HCT116 (cell line): ENCODE measurements around the gene SMARCA4. TPM values are rescaled to one million over a fixed set of nuclear protein-coding genes. Genes with fewer than 3 reads are reported as not detected.

ENCODE experiments used
- ATAC-seq: fragments of 200-7000 bp; cut with Tn5 transposase; 2 replicates; pipeline ENCODE4 v1.9.1; 2020; ENCODE audit warnings: mild to moderate bottlenecking, moderate library complexity
- BruUV-seq: library from RNA; stranded (reverse); fragments of 400-500 nt; replicated peaks from 2 replicates; lab custom pipeline; 2021; lab: Mats Ljungman, UMichigan
- CTCF ChIA-PET: fragments of 300-600 bp; sonication (Branson Sonifier 250); formaldehyde crosslinking; loops from one replicate; lab custom pipeline; 2021; ENCODE audit warnings: antibody characterized with exemption; lab: Charles Lee
- POLR2A ChIA-PET: fragments of 300-600, 350-600 bp; sonication (Branson Sonifier 250); formaldehyde crosslinking; loops from one replicate; lab custom pipeline; 2021; ENCODE audit warnings: antibody characterized with exemption; lab: Charles Lee
- RAD21 ChIA-PET, 2 experiments: fragments of 300-600 bp; sonication (Branson Sonifier 250); formaldehyde crosslinking; loops; one replicate each; lab custom pipeline; 2023; ENCODE audit warnings: low total read pairs in 2 of 2; ENCODE audit not compliant: uncharacterized antibody in 2 of 2, unreplicated experiment in 2 of 2, low non-redundant PET in 1 of 2; lab: Charles Lee
- DNase-seq: peaks from one replicate; pipeline ENCODE4 v3.0.0-alpha.2; 2010; ENCODE audit warnings: low read depth, low spot score
- H2AFZ ChIP-seq: fragments of 200-600 bp; shearing (Covaris generic), sonication (generic); 2 replicates; pipeline ENCODE4 v1.6.1; 2017; ENCODE audit warnings: low read depth, mixed run types, mixed read lengths, antibody characterized with exemption, low read length; ENCODE audit not compliant: poor library complexity, severe bottlenecking
- H3K27ac ChIP-seq: 2 replicates; pipeline ENCODE4 v1.5.1; 2012; ENCODE audit warnings: low read depth, low read length
- H3K27me3 ChIP-seq: fragments of 200-600 bp; sonication (generic); 2 replicates; pipeline ENCODE4 v1.6.1; 2016; ENCODE audit warnings: mixed run types, low read length, mixed read lengths; ENCODE audit not compliant: insufficient read depth
- H3K36me3 ChIP-seq, 2 experiments: fragments of 200-500 bp in 1 of 2; fragments of 200-600 bp in 1 of 2; sonication (Bioruptor generic) in 1 of 2; sonication (generic) in 1 of 2; 2 replicates each; pipeline versions ENCODE4 v1.5.1 to v1.6.1; 2014 to 2016; ENCODE audit warnings: low read length in 2 of 2, inconsistent platforms in 1 of 2, mixed read lengths in 1 of 2, mixed run types in 1 of 2; ENCODE audit not compliant: insufficient read depth in 2 of 2, control insufficient read depth in 1 of 2
- H3K4me1 ChIP-seq, 2 experiments: fragments of 200-600 bp in 1 of 2; sonication (generic) in 1 of 2; 2 replicates each; pipeline versions ENCODE4 v1.5.1 to v1.6.1; 2012 to 2017; ENCODE audit warnings: low read length in 2 of 2, inconsistent platforms in 1 of 2, mild to moderate bottlenecking in 1 of 2, mixed read lengths in 1 of 2, mixed run types in 1 of 2, moderate library complexity in 1 of 2; ENCODE audit not compliant: insufficient read depth in 2 of 2, control insufficient read depth in 1 of 2
- H3K4me2 ChIP-seq: fragments of 200-600 bp; sonication (generic); 2 replicates; pipeline ENCODE4 v1.6.1; 2017; ENCODE audit warnings: mixed run types, low read length, mixed read lengths
- H3K4me3 ChIP-seq, 2 experiments: fragments of 200-600 bp in 1 of 2; sonication (generic) in 1 of 2; replicated peaks in 1 of 2; 2 replicates each; pipeline ENCODE4 v1.5.1; 2011 to 2016; ENCODE audit warnings: low read length in 2 of 2, control low read depth in 1 of 2, low read depth in 1 of 2, mild to moderate bottlenecking in 1 of 2, mixed read lengths in 1 of 2, mixed run types in 1 of 2
- H3K79me2 ChIP-seq: fragments of 200-600 bp; sonication (generic); 2 replicates; pipeline ENCODE4 v1.6.1; 2017; ENCODE audit warnings: mild to moderate bottlenecking, mixed run types, low read length, moderate library complexity, mixed read lengths; ENCODE audit not compliant: insufficient read depth
- H3K9ac ChIP-seq: fragments of 200-600 bp; sonication (generic); 2 replicates; pipeline ENCODE4 v1.6.1; 2016; ENCODE audit warnings: low read length, mixed read lengths
- H3K9me2 ChIP-seq: fragments of 200-600 bp; sonication (generic), shearing (Covaris generic); 2 replicates; pipeline ENCODE4 v1.6.1; 2017; ENCODE audit warnings: mixed run types, mild to moderate bottlenecking, moderate library complexity; ENCODE audit not compliant: insufficient read depth
- H3K9me3 ChIP-seq, 2 experiments: fragments of 200-500 bp in 1 of 2; fragments of 200-600 bp in 1 of 2; sonication (Bioruptor generic) in 1 of 2; sonication (generic) in 1 of 2; 2 replicates each; pipeline ENCODE4 v1.6.1; 2014 to 2017; ENCODE audit warnings: low read length in 2 of 2, mixed read lengths in 2 of 2, inconsistent platforms in 1 of 2, low read depth in 1 of 2, mild to moderate bottlenecking in 1 of 2, mixed run types in 1 of 2, moderate library complexity in 1 of 2; ENCODE audit not compliant: control insufficient read depth in 1 of 2, insufficient read depth in 1 of 2
- H4K20me1 ChIP-seq: fragments of 200-600 bp; sonication (generic), shearing (Covaris generic); 2 replicates; pipeline ENCODE4 v1.6.1; 2017; ENCODE audit warnings: mixed run types, mild to moderate bottlenecking, moderate library complexity; ENCODE audit not compliant: insufficient read depth
- CEBPB ChIP-seq: IDR thresholded peaks from 2 replicates; pipeline ENCODE4 v1.6.1; 2012; ENCODE audit warnings: low read depth
- EGR1 ChIP-seq: IDR thresholded peaks from 2 replicates; pipeline ENCODE4 v1.6.1; 2012; ENCODE audit warnings: low read depth
- EZH2 ChIP-seq: fragments of 200-600 bp; sonication (generic); IDR thresholded peaks from 2 replicates; pipeline ENCODE4 v1.6.1; 2017; ENCODE audit warnings: antibody characterized with exemption, mixed run types
- EZH2phosphoT487 ChIP-seq: fragments of 200-600 bp; IDR thresholded peaks from 2 replicates; pipeline ENCODE4 v1.6.1; 2018; ENCODE audit warnings: antibody characterized with exemption, borderline replicate concordance
- FOSL1 ChIP-seq: IDR thresholded peaks from 2 replicates; pipeline ENCODE4 v1.6.1; 2012; ENCODE audit warnings: low read depth
- RAD21 ChIP-seq: IDR thresholded peaks from 2 replicates; pipeline ENCODE4 v1.6.1; 2012; ENCODE audit warnings: low read depth, mild to moderate bottlenecking
- SIN3A ChIP-seq: IDR thresholded peaks from 2 replicates; pipeline ENCODE4 v1.6.1; 2012; ENCODE audit warnings: low read depth
- SP1 ChIP-seq: IDR thresholded peaks from 2 replicates; pipeline ENCODE4 v1.6.1; 2012; ENCODE audit warnings: low read depth
- TCF7L2 ChIP-seq: IDR thresholded peaks from 2 replicates; pipeline ENCODE4 v1.7.0; 2011; ENCODE audit warnings: borderline replicate concordance, inconsistent platforms; ENCODE audit not compliant: insufficient read depth, insufficient read length; ENCODE audit errors: extremely low read depth
- YY1 ChIP-seq: IDR thresholded peaks from 2 replicates; pipeline ENCODE4 v1.6.1; 2011; ENCODE audit warnings: low read length, low read depth, moderate library complexity, mild to moderate bottlenecking; ENCODE audit not compliant: insufficient replicate concordance; ENCODE audit errors: extremely low read depth
- ZFX ChIP-seq: fragments of 450-650 bp; IDR thresholded peaks from 2 replicates; pipeline ENCODE4 v1.6.1; 2017
- ZNF274 ChIP-seq: fragments of 200-500 bp; sonication (Bioruptor generic); IDR thresholded peaks from 2 replicates; pipeline ENCODE4 v1.6.1; 2014; ENCODE audit warnings: mild to moderate bottlenecking, low read depth, low read length, inconsistent platforms
- intact Hi-C: fragments of 100-400 bp; cut with micrococcal nuclease; formaldehyde crosslinking; loops from 2 replicates; pipeline ENCODE4 v1.10.0; 2022
- total RNA-seq: library from RNA; stranded (reverse); gene quantifications from one replicate; pipeline ENCODE4 v1.2.1, GENCODE V29; 2021; ENCODE audit not compliant: unreplicated experiment
- TF ChIP-seq, protein P1 (sequence below): IDR thresholded peaks from 2 replicates; pipeline ENCODE4 v1.6.1; 2012
- TF ChIP-seq, protein P2 (sequence below), 3 experiments: fragments of 200-600 bp in 1 of 3; sonication (generic) in 1 of 3; IDR thresholded peaks in 2 of 3; conservative IDR thresholded peaks in 1 of 3; 2 replicates each; pipeline ENCODE4 v1.5.1; 2012 to 2017; ENCODE audit warnings: low read depth in 2 of 3, low read length in 2 of 3, antibody characterized with exemption in 1 of 3, borderline replicate concordance in 1 of 3, control low read depth in 1 of 3, mild to moderate bottlenecking in 1 of 3, mixed read lengths in 1 of 3, mixed run types in 1 of 3, moderate library complexity in 1 of 3; ENCODE audit not compliant: insufficient read depth in 1 of 3

The SMARCA4 gene
- total RNA-seq, 1 experiment from 2014 or later: 116 TPM

DNA sequence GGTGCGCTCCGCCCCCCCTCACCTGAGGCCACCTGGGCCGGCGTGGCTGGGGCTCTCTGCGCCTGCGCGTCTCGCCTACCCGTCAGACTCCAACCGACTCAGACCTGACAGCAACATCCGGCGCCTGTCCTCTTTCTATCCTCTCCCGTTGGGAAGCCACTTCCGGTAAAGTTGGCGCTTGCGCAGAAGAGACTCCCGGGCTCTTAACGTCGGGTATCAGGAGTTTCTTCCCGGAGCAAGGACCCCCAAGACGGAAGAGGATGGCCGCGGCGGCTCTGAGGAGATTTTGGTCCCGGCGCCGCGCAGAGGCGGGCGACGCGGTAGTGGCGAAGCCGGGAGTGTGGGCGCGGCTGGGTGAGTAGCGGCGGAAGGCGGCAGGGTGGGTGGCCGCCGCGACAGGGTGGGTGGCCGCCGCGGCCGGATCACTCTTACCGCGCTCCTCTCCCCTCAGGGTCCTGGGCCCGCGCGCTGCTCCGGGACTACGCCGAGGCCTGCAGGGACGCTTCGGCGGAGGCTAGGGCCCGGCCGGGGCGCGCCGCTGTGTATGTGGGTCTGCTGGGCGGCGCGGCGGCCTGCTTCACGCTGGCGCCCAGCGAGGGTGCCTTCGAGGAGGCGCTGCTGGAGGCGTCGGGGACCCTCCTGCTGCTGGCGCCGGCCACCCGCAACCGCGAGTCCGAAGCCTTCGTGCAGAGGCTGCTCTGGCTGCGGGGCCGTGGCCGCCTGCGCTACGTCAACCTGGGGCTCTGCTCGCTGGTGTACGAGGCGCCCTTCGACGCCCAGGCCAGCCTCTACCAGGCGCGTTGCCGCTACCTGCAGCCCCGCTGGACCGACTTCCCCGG, 32.0 kb upstream of the SMARCA4 start, which contains the start of the genes TIMM29 and YIPF2 (continued):
- peak; percentile 61 for TF ChIP-seq SP1
- TF ChIP-seq TCF7L2: peak; percentile 62
- no peak for TF ChIP-seq ZNF274
- no peak for TF ChIP-seq EZH2phosphoT487
- no peak for TF ChIP-seq EZH2
- no peak for TF ChIP-seq FOSL1
- TF ChIP-seq CEBPB: no peak
- TF ChIP-seq SIN3A: peak; percentile 78
- TF ChIP-seq, protein P1, sequence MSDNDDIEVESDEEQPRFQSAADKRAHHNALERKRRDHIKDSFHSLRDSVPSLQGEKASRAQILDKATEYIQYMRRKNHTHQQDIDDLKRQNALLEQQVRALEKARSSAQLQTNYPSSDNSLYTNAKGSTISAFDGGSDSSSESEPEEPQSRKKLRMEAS: peak; percentile 80
- TF ChIP-seq EGR1: peak; percentile 64
- peak; percentile 97; the same call in 1 of the 2 replicates for TF ChIP-seq ZFX

DNA sequence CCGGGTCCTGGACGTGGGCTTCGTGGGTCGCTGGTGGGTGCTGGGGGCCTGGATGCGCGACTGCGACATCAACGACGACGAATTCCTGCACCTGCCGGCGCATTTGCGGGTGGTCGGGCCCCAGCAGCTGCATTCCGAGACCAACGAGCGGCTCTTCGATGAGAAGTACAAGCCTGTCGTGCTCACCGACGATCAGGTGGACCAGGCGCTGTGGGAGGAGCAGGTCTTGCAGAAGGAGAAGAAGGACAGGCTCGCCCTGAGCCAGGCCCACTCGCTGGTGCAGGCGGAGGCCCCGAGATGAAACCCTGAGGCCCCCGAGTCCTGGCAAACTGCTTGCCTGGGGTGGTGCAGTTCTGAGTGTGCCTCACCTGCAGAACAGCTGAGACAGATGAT, 31.4 kb upstream of the SMARCA4 start:
- POLR2A ChIA-PET: no interaction called here
- intact Hi-C loops: no loop called here
- no TSS peak for BruUV-seq

More for the DNA sequence above, 31.4 kb upstream of the SMARCA4 start:
- H3K9me3 ChIP-seq: no peaks in the 10 kb centered on the region
- H3K4me1 ChIP-seq: peaks cover 20 to 29% of the 10 kb centered on the region in 2 experiments
- peak overlapping the region; percentile 81 for H3K9ac ChIP-seq
- ATAC-seq (no peak), DNase-seq (no peak)
- H3K4me3 ChIP-seq: peak overlapping the region; percentile 89 to 96
- peak overlapping the region; percentile 75 for H3K27ac ChIP-seq
- no peaks in the 10 kb centered on the region for H3K27me3 ChIP-seq
- no peak overlapping the region for H2AFZ ChIP-seq
- TF ChIP-seq TCF7L2 (no peak), EGR1 (no peak), ZNF274 (no peak), SIN3A (no peak), EZH2 (no peak), SP1 (no peak), CEBPB (no peak), YY1 (no peak), RAD21 (no peak)
- TF ChIP-seq, protein P2, sequence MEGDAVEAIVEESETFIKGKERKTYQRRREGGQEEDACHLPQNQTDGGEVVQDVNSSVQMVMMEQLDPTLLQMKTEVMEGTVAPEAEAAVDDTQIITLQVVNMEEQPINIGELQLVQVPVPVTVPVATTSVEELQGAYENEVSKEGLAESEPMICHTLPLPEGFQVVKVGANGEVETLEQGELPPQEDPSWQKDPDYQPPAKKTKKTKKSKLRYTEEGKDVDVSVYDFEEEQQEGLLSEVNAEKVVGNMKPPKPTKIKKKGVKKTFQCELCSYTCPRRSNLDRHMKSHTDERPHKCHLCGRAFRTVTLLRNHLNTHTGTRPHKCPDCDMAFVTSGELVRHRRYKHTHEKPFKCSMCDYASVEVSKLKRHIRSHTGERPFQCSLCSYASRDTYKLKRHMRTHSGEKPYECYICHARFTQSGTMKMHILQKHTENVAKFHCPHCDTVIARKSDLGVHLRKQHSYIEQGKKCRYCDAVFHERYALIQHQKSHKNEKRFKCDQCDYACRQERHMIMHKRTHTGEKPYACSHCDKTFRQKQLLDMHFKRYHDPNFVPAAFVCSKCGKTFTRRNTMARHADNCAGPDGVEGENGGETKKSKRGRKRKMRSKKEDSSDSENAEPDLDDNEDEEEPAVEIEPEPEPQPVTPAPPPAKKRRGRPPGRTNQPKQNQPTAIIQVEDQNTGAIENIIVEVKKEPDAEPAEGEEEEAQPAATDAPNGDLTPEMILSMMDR (IDR thresholded peaks at IDR 0.05 in 2 of 3, conservative IDR thresholded peaks at IDR 0.05 in 1 of 3; ENCODE audit: borderline replicate concordance in 1 of 3, insufficient read depth in 1 of 3, low read depth in 2 of 3, low read length in 2 of 3): no peak
- RAD21 ChIA-PET: no interaction called here
- peaks cover 45% of the 10 kb centered on the region for H3K79me2 ChIP-seq
- no peaks in the 10 kb centered on the region for H4K20me1 ChIP-seq
- CTCF ChIA-PET: interaction anchor here (1.6 kb wide), 1 partner anchor 12 kb away, joined by 6 read pairs; no protein-coding TSS in a partner anchor
- no peaks in the 10 kb centered on the region for H3K9me2 ChIP-seq
- peaks cover 0 to 5% of the 10 kb centered on the region in 2 experiments; a peak in 1 of 4 replicates for H3K36me3 ChIP-seq
- peak overlapping the region; percentile 94 for H3K4me2 ChIP-seq
